ENCODE measurements around the gene CDC42BPA.
"Not testable (repeated sequence)": the region's sequence is repeated elsewhere in the genome, so short reads cannot be mapped to it uniquely, and the experiment has no call there.

The CDC42BPA gene

DNA sequence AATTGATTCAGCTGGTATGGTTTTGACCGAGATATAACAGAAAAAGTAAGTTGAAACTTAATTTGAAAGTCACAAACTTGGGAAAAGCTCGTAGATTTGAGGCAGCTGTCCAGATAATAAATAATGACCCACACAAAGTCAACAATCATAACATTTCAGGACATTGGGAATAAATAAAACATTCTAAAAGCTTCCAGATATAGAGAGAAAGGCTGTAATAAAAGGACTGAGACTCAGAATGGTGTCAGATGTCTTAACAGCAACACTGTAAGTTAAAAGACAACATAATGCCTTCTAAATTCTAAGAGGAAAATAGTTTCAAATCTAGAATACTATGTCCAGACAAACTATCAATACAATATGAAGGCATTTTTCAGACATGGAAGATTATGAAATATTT is 163.3 kb downstream of the CDC42BPA start:
- Histone ChIP-seq H3K27me3 (no peaks in the 10 kb centered on the region), H3K4me1 (ENCODE audit: control insufficient read depth in 1 of 2, insufficient read depth in 1 of 2, low read depth in 1 of 2, low read length in 1 of 2) (no peaks in the 10 kb centered on the region), H3K27ac (no peak overlapping the region), H3K36me3 (no peaks in the 10 kb centered on the region), H3K9me3 (no peaks in the 10 kb centered on the region), H3K4me3 (ENCODE audit: low read depth in 1 of 2, low read length in 1 of 2) (no peak overlapping the region)
- TF ChIP-seq, protein P1, sequence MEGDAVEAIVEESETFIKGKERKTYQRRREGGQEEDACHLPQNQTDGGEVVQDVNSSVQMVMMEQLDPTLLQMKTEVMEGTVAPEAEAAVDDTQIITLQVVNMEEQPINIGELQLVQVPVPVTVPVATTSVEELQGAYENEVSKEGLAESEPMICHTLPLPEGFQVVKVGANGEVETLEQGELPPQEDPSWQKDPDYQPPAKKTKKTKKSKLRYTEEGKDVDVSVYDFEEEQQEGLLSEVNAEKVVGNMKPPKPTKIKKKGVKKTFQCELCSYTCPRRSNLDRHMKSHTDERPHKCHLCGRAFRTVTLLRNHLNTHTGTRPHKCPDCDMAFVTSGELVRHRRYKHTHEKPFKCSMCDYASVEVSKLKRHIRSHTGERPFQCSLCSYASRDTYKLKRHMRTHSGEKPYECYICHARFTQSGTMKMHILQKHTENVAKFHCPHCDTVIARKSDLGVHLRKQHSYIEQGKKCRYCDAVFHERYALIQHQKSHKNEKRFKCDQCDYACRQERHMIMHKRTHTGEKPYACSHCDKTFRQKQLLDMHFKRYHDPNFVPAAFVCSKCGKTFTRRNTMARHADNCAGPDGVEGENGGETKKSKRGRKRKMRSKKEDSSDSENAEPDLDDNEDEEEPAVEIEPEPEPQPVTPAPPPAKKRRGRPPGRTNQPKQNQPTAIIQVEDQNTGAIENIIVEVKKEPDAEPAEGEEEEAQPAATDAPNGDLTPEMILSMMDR (IDR thresholded peaks at IDR 0.05) = no peak

DNA sequence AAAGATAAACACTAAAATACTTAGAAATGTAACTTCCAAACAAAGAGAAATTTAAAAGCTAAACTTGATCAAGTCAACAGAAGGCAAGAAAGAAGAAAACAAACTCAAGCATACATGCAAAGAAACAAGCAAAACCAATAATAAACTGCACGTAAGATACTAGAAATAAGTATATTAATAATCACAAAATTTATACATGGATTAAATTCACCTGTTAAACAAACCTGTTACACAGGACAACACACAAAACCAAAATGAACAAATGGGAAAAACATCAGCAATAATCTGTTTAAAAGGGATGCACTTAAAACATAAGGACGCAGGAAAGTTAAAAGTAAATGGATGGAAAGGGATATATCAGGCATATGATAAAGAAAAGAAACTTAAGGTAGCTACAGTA is 165.8 kb downstream of the CDC42BPA start:
- TF ChIP-seq, protein P1 (IDR thresholded peaks at IDR 0.05) = no peak
- no peak overlapping the region for H3K27ac ChIP-seq
- H3K36me3 ChIP-seq = no peaks in the 10 kb centered on the region
- no peaks in the 10 kb centered on the region for H3K9me3 ChIP-seq
- H3K27me3 ChIP-seq = no peaks in the 10 kb centered on the region
- no peak overlapping the region for H3K4me3 ChIP-seq (ENCODE audit: low read depth in 1 of 2, low read length in 1 of 2)
- no peaks in the 10 kb centered on the region for H3K4me1 ChIP-seq (ENCODE audit: control insufficient read depth in 1 of 2, insufficient read depth in 1 of 2, low read depth in 1 of 2, low read length in 1 of 2)

DNA sequence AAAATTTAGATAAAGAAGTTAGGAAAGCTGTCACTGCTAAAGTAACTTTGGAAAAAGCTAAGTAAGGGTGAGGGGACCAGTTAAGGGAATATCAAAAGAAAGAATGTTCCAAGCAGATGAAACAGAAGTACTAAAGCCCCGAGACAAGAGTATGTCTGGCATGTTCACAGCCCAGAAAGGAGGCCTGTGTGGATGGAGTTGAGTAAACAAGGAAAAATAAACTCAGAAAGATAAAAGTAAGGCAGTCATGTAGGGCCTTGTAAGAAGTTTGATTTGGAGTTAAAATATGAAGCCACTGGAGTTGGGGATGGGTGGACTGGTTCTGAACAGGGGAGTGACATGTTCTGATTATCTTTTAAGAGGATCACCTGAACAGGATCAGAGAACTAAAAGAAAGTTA is 177.9 kb downstream of the CDC42BPA start:
- H3K4me3 ChIP-seq (ENCODE audit: low read depth in 1 of 2, low read length in 1 of 2) = no peak overlapping the region
- TF ChIP-seq, protein P1 (IDR thresholded peaks at IDR 0.05) = no peak
- no peak overlapping the region for H3K27ac ChIP-seq
- no peaks in the 10 kb centered on the region for H3K9me3 ChIP-seq
- no peaks in the 10 kb centered on the region for H3K4me1 ChIP-seq (ENCODE audit: control insufficient read depth in 1 of 2, insufficient read depth in 1 of 2, low read depth in 1 of 2, low read length in 1 of 2)
- H3K27me3 ChIP-seq = no peaks in the 10 kb centered on the region
- no peaks in the 10 kb centered on the region for H3K36me3 ChIP-seq

DNA sequence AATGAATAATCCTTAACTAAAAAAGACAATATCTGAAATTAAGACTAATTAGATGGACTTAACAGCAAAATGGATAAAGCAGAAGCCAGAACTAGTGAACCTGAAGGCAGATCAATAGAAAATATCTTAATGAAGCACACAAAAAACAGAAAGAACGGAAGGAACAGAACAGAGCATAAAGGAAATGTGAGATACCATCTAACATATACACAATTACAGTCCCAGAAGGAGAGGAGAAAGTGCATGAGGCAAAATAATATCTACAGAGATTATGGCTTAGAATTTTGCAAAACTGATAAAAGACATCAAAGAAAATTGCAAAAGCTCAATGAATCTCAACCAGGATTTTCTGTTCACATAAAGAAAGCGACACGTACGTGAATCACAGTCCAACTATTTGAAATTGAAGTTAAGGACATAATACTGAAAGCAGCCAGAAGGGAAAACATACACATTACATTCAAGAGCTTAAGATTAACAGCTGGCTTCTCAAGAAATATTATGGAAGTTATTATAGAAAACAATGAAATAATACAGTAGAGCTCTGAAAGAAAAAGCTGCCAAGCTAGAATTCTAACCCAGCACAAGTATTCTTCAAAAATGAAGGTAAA is 182.0 kb downstream of the CDC42BPA start:
- Histone ChIP-seq H3K4me1 (ENCODE audit: control insufficient read depth in 1 of 2, insufficient read depth in 1 of 2, low read depth in 1 of 2, low read length in 1 of 2) (no peaks in the 10 kb centered on the region), H3K4me3 (ENCODE audit: low read depth in 1 of 2, low read length in 1 of 2) (no peak overlapping the region), H3K27me3 (no peaks in the 10 kb centered on the region), H3K36me3 (no peaks in the 10 kb centered on the region), H3K27ac (no peak overlapping the region), H3K9me3 (no peaks in the 10 kb centered on the region)
- TF ChIP-seq, protein P1 (IDR thresholded peaks at IDR 0.05) = no peak

DNA sequence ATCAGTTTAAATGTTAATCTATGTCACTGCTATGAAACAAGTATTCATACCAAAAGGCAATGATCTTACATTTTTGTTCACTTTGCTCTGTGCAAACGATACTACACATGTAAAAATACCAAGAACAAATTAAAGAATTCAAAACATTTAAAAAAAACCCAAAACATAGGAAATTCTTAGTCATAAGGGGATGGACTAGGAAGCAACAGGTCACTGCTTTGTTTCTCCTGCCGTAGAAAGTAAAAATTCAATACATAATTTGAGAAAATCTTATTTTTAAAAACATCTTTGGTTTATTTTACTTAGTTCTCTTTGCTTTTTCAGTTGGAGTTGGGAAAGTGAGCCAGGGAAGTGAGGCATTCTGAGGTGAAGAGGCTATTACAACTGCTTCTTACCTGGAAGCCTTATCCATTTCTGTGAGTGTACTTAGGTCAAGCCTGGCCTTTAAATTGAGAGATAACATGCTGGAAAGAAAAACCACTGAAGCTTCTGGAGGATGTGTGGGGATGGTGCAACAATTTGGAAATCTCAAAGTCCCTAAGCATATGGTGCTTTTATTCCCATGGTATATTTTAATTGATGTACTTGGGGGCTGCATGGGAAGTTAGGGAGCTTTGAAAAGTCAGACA is 183.5 kb downstream of the CDC42BPA start:
- H3K9me3 ChIP-seq = no peaks in the 10 kb centered on the region
- H3K4me1 ChIP-seq (ENCODE audit: control insufficient read depth in 1 of 2, insufficient read depth in 1 of 2, low read depth in 1 of 2, low read length in 1 of 2) = no peaks in the 10 kb centered on the region
- no peaks in the 10 kb centered on the region for H3K27me3 ChIP-seq
- H3K36me3 ChIP-seq = no peaks in the 10 kb centered on the region
- no peak overlapping the region for H3K27ac ChIP-seq
- H3K4me3 ChIP-seq (ENCODE audit: low read depth in 1 of 2, low read length in 1 of 2) = no peak overlapping the region
- TF ChIP-seq, protein P1 (IDR thresholded peaks at IDR 0.05) = no peak

DNA sequence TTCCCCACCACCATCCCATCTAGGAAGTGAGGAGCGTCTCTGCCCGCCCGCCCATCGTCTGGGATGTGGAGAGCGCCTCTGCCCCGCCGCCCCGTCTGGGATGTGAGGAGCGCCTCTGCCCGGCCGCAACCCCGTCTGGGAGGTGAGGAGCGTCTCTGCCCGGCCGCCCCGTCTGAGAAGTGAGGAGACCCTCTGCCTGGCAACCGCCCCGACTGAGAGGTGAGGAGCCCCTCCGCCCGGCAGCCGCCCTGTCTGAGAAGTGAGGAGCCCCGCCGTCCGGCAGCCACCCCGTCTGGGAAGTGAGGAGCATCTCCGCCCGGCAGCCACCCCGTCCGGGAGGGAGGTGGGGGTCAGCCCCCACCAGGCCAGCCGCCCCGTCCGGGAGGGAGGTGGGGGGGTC is 185.6 kb downstream of the CDC42BPA start:
- H3K4me3 ChIP-seq (ENCODE audit: low read depth in 1 of 2, low read length in 1 of 2); H3K27ac ChIP-seq; H3K36me3 ChIP-seq; H3K9me3 ChIP-seq; H3K4me1 ChIP-seq (ENCODE audit: control insufficient read depth in 1 of 2, insufficient read depth in 1 of 2, low read depth in 1 of 2, low read length in 1 of 2); H3K27me3 ChIP-seq: not testable (repeated sequence)
